Choroid plexus epithelial cell (primary cell): ENCODE data around the gene MAP2K1.
"Not testable (repeated sequence)": the region's sequence is repeated elsewhere in the genome, so short reads cannot be mapped to it uniquely, and the experiment has no call there.

ENCODE experiments used
- DNase-seq: peaks from one replicate; pipeline ENCODE4 v3.0.0-alpha.2; 2010; ENCODE audit warnings: low read depth
- H3K4me3 ChIP-seq: 2 replicates; pipeline ENCODE4 v1.5.1; 2011; ENCODE audit warnings: low read depth, mild to moderate bottlenecking, control low read depth, low read length, moderate library complexity
- TF ChIP-seq, protein P1 (sequence below): conservative IDR thresholded peaks from 2 replicates; pipeline ENCODE4 v1.5.1; 2011; ENCODE audit warnings: low read depth, mild to moderate bottlenecking, control low read depth, inconsistent platforms, low read length, moderate library complexity

Gene MAP2K1

DNA sequence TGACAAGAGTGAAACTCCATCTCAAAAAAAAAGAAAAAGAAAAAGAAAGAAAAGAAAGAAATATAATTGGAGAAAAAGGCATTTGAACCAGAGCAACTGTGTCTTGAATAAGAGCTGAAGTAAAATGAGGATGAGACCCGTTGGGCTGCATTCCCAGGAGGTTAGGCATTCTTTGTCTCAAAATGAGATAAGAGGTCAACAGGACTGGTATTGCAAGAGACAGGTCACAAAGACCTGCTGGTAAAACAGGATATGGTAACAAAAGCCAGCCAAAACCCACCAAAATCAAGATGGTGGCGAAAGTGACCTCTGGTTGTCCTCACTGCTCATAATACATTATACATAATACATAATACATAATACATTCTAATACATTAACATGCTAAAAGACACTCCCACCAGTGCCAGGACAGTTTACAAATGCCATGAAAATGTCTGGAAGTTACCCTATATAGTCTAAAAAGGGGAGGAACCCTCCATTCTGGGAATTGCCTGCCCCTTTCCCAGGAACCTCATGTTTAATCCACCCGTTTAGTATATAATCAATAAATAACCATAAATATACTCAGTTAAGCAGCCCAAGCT is 21.7 kb upstream of the MAP2K1 start:
- no peak overlapping the region for H3K4me3 ChIP-seq
- TF ChIP-seq, protein P1, sequence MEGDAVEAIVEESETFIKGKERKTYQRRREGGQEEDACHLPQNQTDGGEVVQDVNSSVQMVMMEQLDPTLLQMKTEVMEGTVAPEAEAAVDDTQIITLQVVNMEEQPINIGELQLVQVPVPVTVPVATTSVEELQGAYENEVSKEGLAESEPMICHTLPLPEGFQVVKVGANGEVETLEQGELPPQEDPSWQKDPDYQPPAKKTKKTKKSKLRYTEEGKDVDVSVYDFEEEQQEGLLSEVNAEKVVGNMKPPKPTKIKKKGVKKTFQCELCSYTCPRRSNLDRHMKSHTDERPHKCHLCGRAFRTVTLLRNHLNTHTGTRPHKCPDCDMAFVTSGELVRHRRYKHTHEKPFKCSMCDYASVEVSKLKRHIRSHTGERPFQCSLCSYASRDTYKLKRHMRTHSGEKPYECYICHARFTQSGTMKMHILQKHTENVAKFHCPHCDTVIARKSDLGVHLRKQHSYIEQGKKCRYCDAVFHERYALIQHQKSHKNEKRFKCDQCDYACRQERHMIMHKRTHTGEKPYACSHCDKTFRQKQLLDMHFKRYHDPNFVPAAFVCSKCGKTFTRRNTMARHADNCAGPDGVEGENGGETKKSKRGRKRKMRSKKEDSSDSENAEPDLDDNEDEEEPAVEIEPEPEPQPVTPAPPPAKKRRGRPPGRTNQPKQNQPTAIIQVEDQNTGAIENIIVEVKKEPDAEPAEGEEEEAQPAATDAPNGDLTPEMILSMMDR = no peak
- no peak for DNase-seq

DNA sequence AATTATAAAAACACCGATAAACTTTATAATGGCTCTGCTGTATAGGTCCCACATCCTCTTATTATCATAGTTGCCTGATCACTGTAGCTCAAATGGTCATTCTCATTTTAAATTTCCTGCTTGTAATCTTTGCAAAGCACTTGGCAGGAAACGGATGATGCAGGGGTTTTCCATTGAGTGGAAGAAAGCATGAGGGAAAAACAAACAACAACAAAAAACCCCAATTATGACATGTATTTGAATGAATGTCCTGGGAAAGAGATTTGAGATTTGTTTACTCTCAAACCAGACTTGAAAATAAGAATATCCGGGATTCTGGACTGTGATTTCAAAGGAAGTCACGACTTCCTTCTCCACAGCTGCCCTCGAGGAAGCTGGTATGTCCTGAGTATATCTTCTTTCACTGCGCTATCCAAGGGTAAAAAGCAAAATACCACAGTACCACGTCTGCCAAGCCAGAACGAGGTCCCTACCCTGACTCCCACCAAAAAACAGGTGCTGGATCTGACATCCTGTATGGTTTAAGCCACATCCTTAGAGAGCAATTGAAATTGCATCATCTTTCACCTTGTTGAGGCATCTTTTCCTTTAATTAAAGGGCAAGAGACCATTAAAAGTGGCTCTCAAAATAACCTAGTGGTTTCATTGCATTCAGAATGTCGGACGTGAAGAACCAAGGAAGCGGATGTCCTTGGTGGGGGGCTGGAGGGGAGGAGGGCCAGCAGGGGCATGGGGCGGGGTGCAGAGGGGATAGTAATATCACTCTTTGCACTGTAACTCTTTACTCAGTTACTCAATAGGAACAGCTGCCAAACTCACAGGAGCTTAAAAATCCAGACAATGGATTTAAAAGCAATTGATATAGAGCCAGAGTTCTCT is 16.7 kb upstream of the MAP2K1 start:
- peak; percentile 55 for DNase-seq
- peak overlapping the region; percentile 44 for H3K4me3 ChIP-seq
- TF ChIP-seq, protein P1 = no peak

DNA sequence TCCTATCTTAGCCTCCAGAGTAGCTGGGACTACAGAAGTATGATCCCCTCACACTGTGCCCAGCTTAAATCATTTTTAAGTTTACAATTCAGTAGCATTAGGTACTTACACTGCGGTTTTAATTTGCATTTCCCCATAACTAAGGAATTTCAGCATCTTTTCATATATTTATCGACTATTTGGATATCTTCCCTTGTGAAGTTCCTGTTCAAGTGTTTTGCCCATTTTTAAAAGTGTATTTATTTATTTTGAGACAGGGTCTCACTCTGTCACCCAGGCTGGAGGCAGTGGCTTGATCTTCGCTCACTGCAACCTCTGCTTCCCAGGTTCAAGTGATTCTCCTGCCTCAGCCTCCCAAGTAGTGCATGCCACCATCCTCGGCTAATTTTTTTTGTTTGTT is 12.5 kb upstream of the MAP2K1 start:
- TF ChIP-seq, protein P1 = no peak
- DNase-seq = no peak
- H3K4me3 ChIP-seq = no peak overlapping the region

DNA sequence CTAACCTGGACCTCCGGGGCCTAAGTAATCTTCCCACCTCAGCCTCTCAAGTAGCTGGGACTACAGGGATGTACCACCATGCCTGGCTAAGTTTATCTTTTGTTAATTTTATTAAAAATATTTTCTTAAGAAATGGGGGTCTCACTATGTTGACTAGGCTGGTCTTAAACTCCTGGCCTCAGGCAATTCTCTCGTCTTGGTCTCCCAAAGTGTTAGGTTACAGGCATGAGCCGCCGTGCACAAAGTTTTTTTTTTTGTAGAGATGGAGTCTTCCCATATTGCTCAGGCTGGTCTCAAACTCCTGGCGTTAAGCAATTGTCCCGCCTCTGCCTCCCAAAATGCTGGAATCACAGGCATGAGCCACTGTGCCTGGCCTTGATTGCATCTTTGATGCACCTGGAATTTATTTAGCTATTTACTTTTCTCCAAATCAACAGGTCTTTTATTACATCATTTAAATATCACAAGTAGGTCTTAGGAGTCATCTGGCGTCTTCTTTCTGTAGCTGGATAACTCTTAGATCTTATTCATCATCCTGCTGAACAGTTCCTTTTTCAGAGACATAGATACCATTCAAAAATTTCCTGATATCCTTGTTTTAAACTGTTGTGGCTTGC is 7.8 kb upstream of the MAP2K1 start:
- TF ChIP-seq, protein P1 = no peak
- no peak overlapping the region for H3K4me3 ChIP-seq
- no peak for DNase-seq

DNA sequence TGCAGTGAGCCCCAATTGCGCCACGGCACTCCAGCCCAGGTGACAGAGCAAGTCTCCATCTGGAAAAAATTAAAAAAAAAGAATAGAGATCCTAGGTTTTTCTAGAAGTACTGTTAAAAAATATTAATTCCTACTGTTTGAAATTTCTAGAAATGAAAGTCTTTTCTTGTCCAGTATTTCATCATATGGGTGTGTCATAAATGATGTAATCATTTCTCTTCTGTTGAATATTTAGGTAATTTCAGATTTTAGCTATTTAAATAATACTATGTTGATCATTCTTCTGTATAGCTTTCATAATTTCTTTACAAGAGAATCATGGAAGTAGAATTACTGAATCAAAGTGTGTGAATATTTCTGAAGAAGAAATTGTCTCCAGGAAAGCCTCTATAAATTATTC is 5.3 kb upstream of the MAP2K1 start:
- not testable (repeated sequence) for DNase-seq, H3K4me3 ChIP-seq

DNA sequence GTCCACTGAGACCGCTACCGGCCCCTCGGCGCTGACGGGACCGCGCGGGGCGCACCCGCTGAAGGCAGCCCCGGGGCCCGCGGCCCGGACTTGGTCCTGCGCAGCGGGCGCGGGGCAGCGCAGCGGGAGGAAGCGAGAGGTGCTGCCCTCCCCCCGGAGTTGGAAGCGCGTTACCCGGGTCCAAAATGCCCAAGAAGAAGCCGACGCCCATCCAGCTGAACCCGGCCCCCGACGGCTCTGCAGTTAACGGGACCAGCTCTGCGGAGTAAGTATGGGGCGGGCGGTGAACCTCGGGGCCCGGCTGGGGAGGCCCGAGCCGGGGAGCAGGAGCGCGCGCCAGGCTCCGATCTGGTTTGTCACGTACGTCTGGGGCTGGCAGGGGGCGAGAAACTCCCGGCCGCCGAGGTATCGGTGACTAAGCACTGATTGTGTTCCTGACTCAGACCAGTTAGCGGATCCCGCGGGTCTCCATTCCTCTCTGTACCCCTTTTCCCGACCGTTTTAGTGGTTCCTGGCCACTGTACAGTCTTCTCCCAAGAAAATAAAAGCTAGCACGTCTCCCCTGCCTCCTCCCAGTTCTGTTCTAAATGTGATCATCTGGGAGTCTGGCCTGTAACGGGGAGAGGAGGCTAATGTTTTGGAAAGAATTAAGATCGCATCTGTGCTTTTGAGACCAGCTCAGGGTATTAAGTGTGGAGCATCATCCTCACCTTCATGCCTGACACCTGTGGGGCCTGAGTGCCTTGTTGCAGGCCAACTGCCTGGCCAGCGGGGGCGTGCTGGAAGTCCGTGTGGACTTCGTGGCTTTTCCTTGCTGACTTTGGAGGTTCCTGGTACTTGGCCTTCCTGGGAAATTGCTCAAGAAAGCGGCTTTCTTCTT is 691 bp downstream of the MAP2K1 start:
- TF ChIP-seq, protein P1 = peak; percentile 55
- DNase-seq = peak; percentile 71
- H3K4me3 ChIP-seq = peak overlapping the region; percentile 84

DNA sequence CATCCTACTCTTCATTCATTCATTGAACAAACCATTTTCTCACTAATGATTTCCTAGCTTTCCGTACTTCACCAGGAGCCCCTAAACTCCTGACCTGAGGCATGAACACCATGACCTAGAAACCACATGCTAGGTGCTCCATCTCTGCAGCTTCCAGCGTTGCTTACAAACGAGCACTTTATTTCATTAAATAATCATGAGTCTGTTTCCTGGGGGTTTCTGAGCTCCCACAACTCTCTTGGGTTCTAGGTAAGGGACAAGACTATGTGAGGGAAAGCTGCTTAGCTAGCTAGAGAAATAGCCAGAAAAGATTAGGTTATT is 1.3 kb downstream of the MAP2K1 start:
- DNase-seq = no peak
- TF ChIP-seq, protein P1 = no peak
- peak overlapping the region; percentile 84 for H3K4me3 ChIP-seq
